WERI-Rb-1 (cell line): ENCODE data around the gene MEG3.

Experiments
- DNase-seq: peaks from one replicate; pipeline ENCODE4 v3.0.0-alpha.2; 2020
- H3K27ac ChIP-seq: fragments of 250-450 bp; sonication (Bioruptor Pico); 2 replicates; pipeline ENCODE4 v1.5.1; 2020; ENCODE audit warnings: mild to moderate bottlenecking, moderate library complexity
- H3K27me3 ChIP-seq: fragments of 250-450 bp; sonication (Bioruptor Pico); 2 replicates; pipeline ENCODE4 v1.5.1; 2021; ENCODE audit warnings: mild to moderate bottlenecking, low read depth, moderate library complexity; ENCODE audit not compliant: insufficient read depth, severe bottlenecking
- H3K36me3 ChIP-seq: fragments of 250-450 bp; sonication (Bioruptor Pico); 2 replicates; pipeline ENCODE4 v1.5.1; 2020; ENCODE audit warnings: mild to moderate bottlenecking, moderate library complexity
- H3K4me3 ChIP-seq: 2 replicates; pipeline ENCODE4 v1.5.1; 2011; ENCODE audit warnings: low read depth, mild to moderate bottlenecking, control low read depth, low read length
- H3K9me3 ChIP-seq: fragments of 250-450 bp; sonication (Bioruptor Pico); 2 replicates; pipeline ENCODE4 v1.5.1; 2021; ENCODE audit warnings: mild to moderate bottlenecking, moderate library complexity; ENCODE audit not compliant: severe bottlenecking
- CTCF ChIP-seq: IDR thresholded peaks from 2 replicates; pipeline ENCODE4 v1.5.1; 2011; ENCODE audit warnings: low read depth, mild to moderate bottlenecking, control low read depth, inconsistent platforms, low read length

MEG3 gene

DNA sequence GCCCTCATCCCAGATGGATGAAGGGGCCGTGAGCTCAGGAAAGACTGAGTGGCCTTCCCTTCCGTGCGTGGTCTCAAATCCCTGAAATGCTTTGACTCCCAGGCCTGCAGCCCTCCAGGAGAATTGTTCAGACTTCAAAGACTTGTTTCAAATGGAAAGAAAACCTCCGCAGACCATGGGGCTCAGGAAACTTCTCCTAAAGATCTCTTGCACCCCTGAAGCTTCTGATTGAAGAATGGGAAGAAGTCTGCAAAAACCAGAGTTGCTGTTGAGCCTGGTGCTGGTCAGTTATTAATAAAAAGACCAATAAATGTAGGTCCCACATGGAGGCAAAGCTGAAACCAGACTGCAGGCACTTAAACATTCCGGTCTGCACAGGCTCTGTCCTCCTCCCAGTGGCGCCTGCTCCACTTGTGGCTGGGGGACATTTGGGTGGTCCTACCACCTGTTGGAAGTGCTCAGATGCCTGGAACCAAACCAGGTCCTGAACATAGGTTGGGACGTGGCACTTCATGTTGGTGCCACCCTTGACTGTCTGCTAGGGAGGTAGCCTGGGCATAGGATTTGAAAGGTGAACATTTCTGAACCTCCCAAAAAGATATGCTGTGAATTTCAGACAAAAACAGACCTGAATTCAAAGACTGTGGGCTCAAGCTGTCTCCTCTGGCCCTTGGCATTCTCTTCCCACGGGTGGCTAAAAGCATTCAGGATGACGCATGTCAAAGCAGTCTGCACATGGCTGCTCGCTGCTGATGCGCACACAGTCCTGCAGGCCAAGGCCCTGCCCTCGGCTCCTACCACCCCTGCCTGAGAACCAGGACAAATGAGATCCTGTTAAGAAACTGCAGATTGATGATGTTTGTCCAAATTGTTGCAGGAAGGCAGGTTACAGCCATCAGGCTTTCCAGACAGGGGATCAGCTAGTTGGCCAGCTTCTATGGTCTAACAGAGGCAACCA is 36.2 kb upstream of the MEG3 start:
- Histone ChIP-seq H3K9me3 (no peaks in the 10 kb centered on the region), H3K36me3 (no peaks in the 10 kb centered on the region), H3K27me3 (no peaks in the 10 kb centered on the region), H3K4me3 (no peak overlapping the region), H3K27ac (no peak overlapping the region)
- DNase-seq = no peak
- TF ChIP-seq CTCF = no peak

- TF ChIP-seq CTCF = no peak
- Histone ChIP-seq H3K27ac (no peak overlapping the region), H3K4me3 (no peak overlapping the region)
These were observed 35.2 kb upstream of the MEG3 start for GRCh38 chr14:100790502-100791347.

DNA sequence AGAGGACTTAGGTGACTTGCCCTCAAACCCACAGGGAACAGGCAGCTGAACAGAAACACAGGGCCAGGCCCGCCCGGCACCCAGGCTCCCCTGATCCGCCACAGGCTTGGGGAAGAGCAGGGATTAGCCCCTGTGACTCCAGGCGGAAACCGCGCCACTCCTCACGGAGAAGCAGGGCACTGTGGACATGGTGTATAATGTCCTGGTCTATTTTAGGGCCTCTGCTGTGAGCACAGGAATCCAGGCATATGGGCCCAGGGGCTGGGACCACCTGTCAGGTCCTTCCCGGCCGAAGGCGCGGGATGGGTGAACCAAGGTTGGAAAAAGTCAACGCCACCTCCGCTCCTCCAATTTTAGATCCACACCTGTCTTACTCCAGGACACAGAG is 34.6 kb upstream of the MEG3 start:
- H3K4me3 ChIP-seq = no peak overlapping the region
- H3K27me3 ChIP-seq = no peaks in the 10 kb centered on the region
- TF ChIP-seq CTCF = no peak
- H3K9me3 ChIP-seq = no peaks in the 10 kb centered on the region
- peak; percentile 39 for DNase-seq
- no peaks in the 10 kb centered on the region for H3K36me3 ChIP-seq
- H3K27ac ChIP-seq = no peak overlapping the region

More at GRCh38 chr14:100790502-100791347, 35.2 kb upstream of the MEG3 start:
- H3K9me3 ChIP-seq = no peaks in the 10 kb centered on the region
- no peaks in the 10 kb centered on the region for H3K36me3 ChIP-seq
- no peak for DNase-seq
- H3K27me3 ChIP-seq = no peaks in the 10 kb centered on the region

- H3K27ac ChIP-seq = no peak overlapping the region
- no peak for TF ChIP-seq CTCF
- no peaks in the 10 kb centered on the region for H3K9me3 ChIP-seq
- DNase-seq = no peak
- H3K36me3 ChIP-seq = no peaks in the 10 kb centered on the region
- no peaks in the 10 kb centered on the region for H3K27me3 ChIP-seq
- no peak overlapping the region for H3K4me3 ChIP-seq
These were observed 33.9 kb upstream of the MEG3 start for GRCh38 chr14:100791995-100792394.

- no peak for TF ChIP-seq CTCF
- Histone ChIP-seq H3K27me3 (no peaks in the 10 kb centered on the region), H3K36me3 (no peaks in the 10 kb centered on the region), H3K9me3 (no peaks in the 10 kb centered on the region), H3K27ac (no peak overlapping the region), H3K4me3 (no peak overlapping the region)
- DNase-seq = no peak
These were observed 29.0 kb upstream of the MEG3 start for GRCh38 chr14:100796946-100797345.
